Panc1 (cell line): Measurements from ENCODE around the gene ELMO1. TPM values are rescaled to one million over a fixed set of nuclear protein-coding genes. Genes with fewer than 3 reads are reported as not detected.

Source experiments
- ATAC-seq: fragments of 200-7000 bp; cut with Tn5 transposase; 2 replicates; pipeline ENCODE4 v1.9.1; 2020; ENCODE audit warnings: mild to moderate bottlenecking, moderate library complexity
- BruUV-seq: library from RNA; stranded (reverse); fragments of 400-500 nt; replicated peaks from 2 replicates; lab custom pipeline; 2021; lab: Mats Ljungman, UMichigan
- CTCF ChIA-PET: fragments of 300-600 bp; sonication (Branson Sonifier 250); formaldehyde crosslinking; loops from one replicate; lab custom pipeline; 2022; ENCODE audit warnings: antibody characterized with exemption; lab: Charles Lee
- POLR2A ChIA-PET: fragments of 300-600 bp; sonication (Branson Sonifier 250); formaldehyde crosslinking; loops from one replicate; lab custom pipeline; 2022; ENCODE audit warnings: antibody characterized with exemption; lab: Charles Lee
- DNase-seq: peaks from one replicate; pipeline ENCODE4 v3.0.0-alpha.2; 2010; ENCODE audit warnings: low read depth, low spot score
- H3K27ac ChIP-seq: 2 replicates; pipeline ENCODE4 v1.5.1; 2011; ENCODE audit warnings: mild to moderate bottlenecking, low read length, inconsistent platforms
- H3K27me3 ChIP-seq: fragments of 200-500 bp; sonication (Bioruptor generic); 2 replicates; pipeline ENCODE4 v1.6.0; 2014; ENCODE audit warnings: low read length, inconsistent platforms; ENCODE audit not compliant: control insufficient read depth, insufficient read depth
- H3K36me3 ChIP-seq: fragments of 200-500 bp; sonication (Bioruptor generic); 2 replicates; pipeline ENCODE4 v1.5.1; 2014; ENCODE audit warnings: inconsistent platforms, mild to moderate bottlenecking, low read length, moderate library complexity; ENCODE audit not compliant: control insufficient read depth, insufficient read depth
- H3K4me1 ChIP-seq: 2 replicates; pipeline ENCODE4 v1.5.1; 2011; ENCODE audit warnings: inconsistent platforms, mild to moderate bottlenecking, low read length, moderate library complexity; ENCODE audit not compliant: control insufficient read depth, insufficient read depth
- H3K4me3 ChIP-seq, 2 experiments: 2 replicates each; pipeline ENCODE4 v1.5.1; 2011 to 2012; ENCODE audit warnings: low read depth in 2 of 2, low read length in 2 of 2, mild to moderate bottlenecking in 2 of 2, inconsistent platforms in 1 of 2, moderate library complexity in 1 of 2
- H3K9me3 ChIP-seq: fragments of 200-500 bp; sonication (Bioruptor generic); 2 replicates; pipeline ENCODE4 v1.5.1; 2014; ENCODE audit warnings: low read depth, mild to moderate bottlenecking, inconsistent platforms, low read length, moderate library complexity; ENCODE audit not compliant: control insufficient read depth, insufficient read depth
- POLR2AphosphoS5 ChIP-seq: IDR thresholded peaks from 2 replicates; pipeline ENCODE4 v1.6.1; 2012; ENCODE audit warnings: mild to moderate bottlenecking, low read depth, low read length, moderate library complexity
- SIN3A ChIP-seq: IDR thresholded peaks from 2 replicates; pipeline ENCODE4 v1.6.1; 2012; ENCODE audit warnings: low read depth, mild to moderate bottlenecking, low read length, moderate library complexity, borderline replicate concordance; ENCODE audit not compliant: insufficient read depth
- TCF7L2 ChIP-seq: IDR thresholded peaks from 2 replicates; pipeline ENCODE4 v1.6.1; 2011; ENCODE audit warnings: mild to moderate bottlenecking, low read depth, low read length, inconsistent platforms
- in situ Hi-C: cut with HindIII; loops from 2 replicates; pipeline ENCODE4 v1.10.0; 2016; ENCODE audit warnings: low sequenced_read_pairs, low pct_unique_long_range_greater_than_20kb
- intact Hi-C: fragments of 100-400 bp; cut with micrococcal nuclease; formaldehyde crosslinking; loops from one replicate; pipeline ENCODE4 v1.10.0; 2022; ENCODE audit not compliant: unreplicated experiment
- total RNA-seq: library from RNA; stranded (reverse); gene quantifications from one replicate; pipeline ENCODE4 v1.2.1, GENCODE V29; 2021; ENCODE audit not compliant: unreplicated experiment
- TF ChIP-seq, protein P1 (sequence below), 2 experiments: IDR thresholded peaks; 2 replicates each; pipeline ENCODE4 v1.6.1; 2011 to 2012; ENCODE audit warnings: low read depth in 2 of 2, control low read depth in 1 of 2, low read length in 1 of 2, mild to moderate bottlenecking in 1 of 2, moderate library complexity in 1 of 2; ENCODE audit not compliant: insufficient read depth in 1 of 2
- TF ChIP-seq, protein P2 (sequence below): fragments of 450-650 bp; IDR thresholded peaks from 2 replicates; pipeline ENCODE4 v1.5.1; 2017; ENCODE audit warnings: mild to moderate bottlenecking

ELMO1 gene
- total RNA-seq, 1 experiment from 2014 or later, result 0.80 TPM

DNA sequence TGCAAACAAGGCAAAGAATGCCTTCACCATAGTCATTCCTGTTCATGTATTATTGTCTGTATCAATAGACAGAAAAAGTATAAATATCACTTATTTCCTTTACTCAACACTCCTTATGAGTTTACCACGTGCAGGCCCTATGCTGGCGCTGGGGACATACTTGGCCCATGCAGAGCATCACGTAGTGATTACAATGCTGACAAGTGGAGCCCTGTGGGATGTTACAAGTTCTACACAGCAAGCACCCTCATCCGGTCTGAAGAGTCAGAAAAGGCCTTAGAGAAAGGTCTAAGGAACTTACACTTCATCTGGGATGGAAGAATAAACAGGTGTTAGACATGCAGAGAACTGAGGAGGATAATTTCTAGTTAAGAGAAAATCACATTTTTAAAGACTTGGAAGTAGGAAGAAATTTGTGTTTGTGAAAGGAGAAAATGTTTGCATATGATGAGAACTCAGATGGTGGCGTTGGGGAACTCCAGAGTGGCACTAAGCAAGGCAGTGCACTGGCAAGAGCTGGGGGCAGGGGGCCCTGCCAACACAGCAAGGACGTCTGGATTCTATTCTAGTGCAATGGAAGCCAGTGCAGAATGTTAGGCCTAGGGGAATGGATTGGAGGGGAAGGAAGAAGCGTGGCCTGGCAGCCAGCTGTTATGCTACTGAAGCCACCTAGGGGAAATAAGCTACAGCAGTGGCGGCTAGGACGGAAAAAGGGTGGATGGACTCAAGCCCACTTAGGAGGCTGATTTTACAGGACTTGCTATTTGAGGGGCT is 116.2 kb downstream of the ELMO1 start:
- ChIA-PET POLR2A (no interaction called here), CTCF (no interaction called here)
- Histone ChIP-seq H3K27ac (no peak overlapping the region), H3K36me3 (no peaks in the 10 kb centered on the region), H3K4me3 (no peak overlapping the region), H3K9me3 (no peaks in the 10 kb centered on the region), H3K27me3 (peaks cover under 1% of the 10 kb centered on the region; the same call in 1 of the 2 replicates), H3K4me1 (no peaks in the 10 kb centered on the region)
- TF ChIP-seq, protein P1, sequence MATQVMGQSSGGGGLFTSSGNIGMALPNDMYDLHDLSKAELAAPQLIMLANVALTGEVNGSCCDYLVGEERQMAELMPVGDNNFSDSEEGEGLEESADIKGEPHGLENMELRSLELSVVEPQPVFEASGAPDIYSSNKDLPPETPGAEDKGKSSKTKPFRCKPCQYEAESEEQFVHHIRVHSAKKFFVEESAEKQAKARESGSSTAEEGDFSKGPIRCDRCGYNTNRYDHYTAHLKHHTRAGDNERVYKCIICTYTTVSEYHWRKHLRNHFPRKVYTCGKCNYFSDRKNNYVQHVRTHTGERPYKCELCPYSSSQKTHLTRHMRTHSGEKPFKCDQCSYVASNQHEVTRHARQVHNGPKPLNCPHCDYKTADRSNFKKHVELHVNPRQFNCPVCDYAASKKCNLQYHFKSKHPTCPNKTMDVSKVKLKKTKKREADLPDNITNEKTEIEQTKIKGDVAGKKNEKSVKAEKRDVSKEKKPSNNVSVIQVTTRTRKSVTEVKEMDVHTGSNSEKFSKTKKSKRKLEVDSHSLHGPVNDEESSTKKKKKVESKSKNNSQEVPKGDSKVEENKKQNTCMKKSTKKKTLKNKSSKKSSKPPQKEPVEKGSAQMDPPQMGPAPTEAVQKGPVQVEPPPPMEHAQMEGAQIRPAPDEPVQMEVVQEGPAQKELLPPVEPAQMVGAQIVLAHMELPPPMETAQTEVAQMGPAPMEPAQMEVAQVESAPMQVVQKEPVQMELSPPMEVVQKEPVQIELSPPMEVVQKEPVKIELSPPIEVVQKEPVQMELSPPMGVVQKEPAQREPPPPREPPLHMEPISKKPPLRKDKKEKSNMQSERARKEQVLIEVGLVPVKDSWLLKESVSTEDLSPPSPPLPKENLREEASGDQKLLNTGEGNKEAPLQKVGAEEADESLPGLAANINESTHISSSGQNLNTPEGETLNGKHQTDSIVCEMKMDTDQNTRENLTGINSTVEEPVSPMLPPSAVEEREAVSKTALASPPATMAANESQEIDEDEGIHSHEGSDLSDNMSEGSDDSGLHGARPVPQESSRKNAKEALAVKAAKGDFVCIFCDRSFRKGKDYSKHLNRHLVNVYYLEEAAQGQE (IDR thresholded peaks at IDR 0.05; ENCODE audit: insufficient read depth in 1 of 2, low read depth in 2 of 2, low read length in 1 of 2), result no peak
- TF ChIP-seq POLR2AphosphoS5, result no peak
- TF ChIP-seq, protein P2, sequence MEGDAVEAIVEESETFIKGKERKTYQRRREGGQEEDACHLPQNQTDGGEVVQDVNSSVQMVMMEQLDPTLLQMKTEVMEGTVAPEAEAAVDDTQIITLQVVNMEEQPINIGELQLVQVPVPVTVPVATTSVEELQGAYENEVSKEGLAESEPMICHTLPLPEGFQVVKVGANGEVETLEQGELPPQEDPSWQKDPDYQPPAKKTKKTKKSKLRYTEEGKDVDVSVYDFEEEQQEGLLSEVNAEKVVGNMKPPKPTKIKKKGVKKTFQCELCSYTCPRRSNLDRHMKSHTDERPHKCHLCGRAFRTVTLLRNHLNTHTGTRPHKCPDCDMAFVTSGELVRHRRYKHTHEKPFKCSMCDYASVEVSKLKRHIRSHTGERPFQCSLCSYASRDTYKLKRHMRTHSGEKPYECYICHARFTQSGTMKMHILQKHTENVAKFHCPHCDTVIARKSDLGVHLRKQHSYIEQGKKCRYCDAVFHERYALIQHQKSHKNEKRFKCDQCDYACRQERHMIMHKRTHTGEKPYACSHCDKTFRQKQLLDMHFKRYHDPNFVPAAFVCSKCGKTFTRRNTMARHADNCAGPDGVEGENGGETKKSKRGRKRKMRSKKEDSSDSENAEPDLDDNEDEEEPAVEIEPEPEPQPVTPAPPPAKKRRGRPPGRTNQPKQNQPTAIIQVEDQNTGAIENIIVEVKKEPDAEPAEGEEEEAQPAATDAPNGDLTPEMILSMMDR, result no peak
- no peak for TF ChIP-seq SIN3A
- no peak for TF ChIP-seq TCF7L2
- in situ Hi-C loops (no loop called here), intact Hi-C loops (no loop called here)
- DNase-seq, result no peak
- ATAC-seq, result no peak
- BruUV-seq, result no TSS peak

DNA sequence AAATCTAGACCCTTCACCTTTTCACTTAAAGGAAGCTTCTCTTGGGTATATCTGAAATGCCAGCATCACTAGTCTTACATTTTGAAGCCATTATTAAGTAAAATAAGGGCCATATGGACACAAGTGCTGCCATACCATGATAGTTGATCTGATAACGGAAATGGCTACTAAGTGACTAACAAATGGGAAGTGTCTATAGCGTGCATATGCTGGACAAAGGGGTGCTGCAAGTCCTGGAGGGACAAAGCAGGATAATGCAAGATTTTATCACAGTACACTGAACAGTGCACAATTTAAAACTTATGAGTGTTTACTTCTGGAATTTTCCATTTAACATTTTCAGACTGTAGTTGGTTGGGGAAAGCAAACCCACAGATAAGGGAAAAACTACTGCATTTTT is 117.9 kb downstream of the ELMO1 start:
- ChIA-PET POLR2A (no interaction called here), CTCF (no interaction called here)
- Histone ChIP-seq H3K27ac (no peak overlapping the region), H3K27me3 (peaks cover 10% of the 10 kb centered on the region), H3K9me3 (no peaks in the 10 kb centered on the region), H3K4me3 (no peak overlapping the region), H3K4me1 (no peaks in the 10 kb centered on the region), H3K36me3 (no peaks in the 10 kb centered on the region)
- TF ChIP-seq POLR2AphosphoS5, result no peak
- TF ChIP-seq, protein P1 (IDR thresholded peaks at IDR 0.05; ENCODE audit: insufficient read depth in 1 of 2, low read depth in 2 of 2, low read length in 1 of 2), result no peak
- TF ChIP-seq, protein P2, result no peak
- TF ChIP-seq SIN3A, result no peak
- no peak for TF ChIP-seq TCF7L2
- ATAC-seq (no peak), DNase-seq (no peak)
- in situ Hi-C loops (no loop called here), intact Hi-C loops (no loop called here)
- no TSS peak for BruUV-seq
